RWPE1 (cell line): Measurements from ENCODE around the gene HADH.

Source experiments
- CTCF ChIA-PET: fragments of 350-600 bp; sonication (Branson Sonifier 250); formaldehyde crosslinking; extraction: SDS; loops from one replicate; lab custom pipeline; 2021; lab: Yijun Ruan, JAX
- POLR2A ChIA-PET: fragments of 400-600 bp; formaldehyde crosslinking; extraction: SDS; loops from one replicate; lab custom pipeline; 2020; ENCODE audit warnings: antibody characterized with exemption; ENCODE audit not compliant: low non-redundant PET; lab: Yijun Ruan, JAX
- DNase-seq: peaks from one replicate; pipeline ENCODE4 v3.0.0; 2012; ENCODE audit warnings: low spot score
- H3K27ac ChIP-seq: fragments of 450-650 bp; 2 replicates; pipeline ENCODE4 v1.5.1; 2017
- TF ChIP-seq, protein P1 (sequence below): fragments of 450-650 bp; conservative IDR thresholded peaks from 2 replicates; pipeline ENCODE4 v1.5.1; 2017; ENCODE audit warnings: low read depth, mild to moderate bottlenecking

The HADH gene

GRCh38 chr4:107970063-107970798 is 19.5 kb upstream of the HADH start:
- CTCF ChIA-PET: no interaction called here
- H3K27ac ChIP-seq: no peak overlapping the region
- no peak for DNase-seq
- TF ChIP-seq, protein P1, sequence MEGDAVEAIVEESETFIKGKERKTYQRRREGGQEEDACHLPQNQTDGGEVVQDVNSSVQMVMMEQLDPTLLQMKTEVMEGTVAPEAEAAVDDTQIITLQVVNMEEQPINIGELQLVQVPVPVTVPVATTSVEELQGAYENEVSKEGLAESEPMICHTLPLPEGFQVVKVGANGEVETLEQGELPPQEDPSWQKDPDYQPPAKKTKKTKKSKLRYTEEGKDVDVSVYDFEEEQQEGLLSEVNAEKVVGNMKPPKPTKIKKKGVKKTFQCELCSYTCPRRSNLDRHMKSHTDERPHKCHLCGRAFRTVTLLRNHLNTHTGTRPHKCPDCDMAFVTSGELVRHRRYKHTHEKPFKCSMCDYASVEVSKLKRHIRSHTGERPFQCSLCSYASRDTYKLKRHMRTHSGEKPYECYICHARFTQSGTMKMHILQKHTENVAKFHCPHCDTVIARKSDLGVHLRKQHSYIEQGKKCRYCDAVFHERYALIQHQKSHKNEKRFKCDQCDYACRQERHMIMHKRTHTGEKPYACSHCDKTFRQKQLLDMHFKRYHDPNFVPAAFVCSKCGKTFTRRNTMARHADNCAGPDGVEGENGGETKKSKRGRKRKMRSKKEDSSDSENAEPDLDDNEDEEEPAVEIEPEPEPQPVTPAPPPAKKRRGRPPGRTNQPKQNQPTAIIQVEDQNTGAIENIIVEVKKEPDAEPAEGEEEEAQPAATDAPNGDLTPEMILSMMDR: no peak
- POLR2A ChIA-PET: no interaction called here

- DNase-seq: no peak
- TF ChIP-seq, protein P1: no peak
- H3K27ac ChIP-seq: no peak overlapping the region
- ChIA-PET CTCF (interaction anchor here (1.1 kb wide), 1 partner anchor 46 kb away, joined by 3 read pairs; no protein-coding TSS in a partner anchor), POLR2A (no interaction called here)
Measured at GRCh38 chr4:107972605-107973004, 17.1 kb upstream of the HADH start.

GRCh38 chr4:107974523-107974922 is 15.2 kb upstream of the HADH start:
- DNase-seq: no peak
- TF ChIP-seq, protein P1: no peak
- POLR2A ChIA-PET: no interaction called here
- CTCF ChIA-PET: no interaction called here
- H3K27ac ChIP-seq: no peak overlapping the region

DNA sequence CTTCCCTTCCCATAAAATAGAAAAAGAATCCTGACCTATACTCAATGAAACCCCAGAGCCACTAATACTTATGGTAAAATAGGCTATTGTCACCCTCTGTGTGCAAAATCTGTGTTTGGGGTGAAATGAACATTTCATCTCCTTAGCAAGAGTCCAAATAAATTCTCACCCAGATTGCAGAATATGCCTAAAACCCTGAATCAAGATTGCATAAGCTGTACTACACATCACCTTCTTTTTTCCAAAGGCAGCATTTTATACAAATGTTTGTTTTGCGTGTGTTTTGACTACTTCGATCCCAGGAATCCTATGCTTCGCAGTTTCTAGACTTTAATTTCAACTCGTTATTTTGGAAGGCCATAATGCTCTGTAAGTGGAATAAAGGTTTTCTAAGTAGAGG is 12.2 kb upstream of the HADH start:
- no peak for DNase-seq
- ChIA-PET CTCF (no interaction called here), POLR2A (no interaction called here)
- TF ChIP-seq, protein P1: no peak
- H3K27ac ChIP-seq: no peak overlapping the region

GRCh38 chr4:107977966-107978705 is 11.6 kb upstream of the HADH start:
- ChIA-PET CTCF (no interaction called here), POLR2A (no interaction called here)
- no peak overlapping the region for H3K27ac ChIP-seq
- TF ChIP-seq, protein P1: no peak
- DNase-seq: no peak

- no peak for DNase-seq
- POLR2A ChIA-PET: no interaction called here
- TF ChIP-seq, protein P1: no peak
Measured at GRCh38 chr4:107978716-107979451, 10.8 kb upstream of the HADH start.

More at GRCh38 chr4:107978716-107979451, 10.8 kb upstream of the HADH start:
- CTCF ChIA-PET: no interaction called here
- H3K27ac ChIP-seq: no peak overlapping the region
